ENCODE results near the gene SKOR2.

GRCh38 chr18:47163241-47163640 is 88.2 kb downstream of the SKOR2 start:
- TF ChIP-seq CTCF (conservative IDR thresholded peaks at IDR 0.05 in 1 of 2, IDR thresholded peaks at IDR 0.05 in 1 of 2; ENCODE audit: low read depth in 1 of 2, low read length in 2 of 2), result no peak
- TF ChIP-seq EZH2 (IDR thresholded peaks at IDR 0.05; ENCODE audit: low read length, missing control alignments), result no peak

All from fibroblast of lung (primary cell).